Vagina (tissue), 2 donors: ENCODE results near the gene LTB4R2.

Source experiments
- POLR2A ChIP-seq, 2 donors: fragments of 450-650 bp; IDR thresholded peaks; one replicate each; pipeline ENCODE4 v1.6.1; 2017; ENCODE audit warnings: antibody characterized with exemption in 2 of 2, mild to moderate bottlenecking in 2 of 2, moderate library complexity in 2 of 2
- POLR2AphosphoS5 ChIP-seq, 2 donors: sonication (generic); formaldehyde crosslinking; IDR thresholded peaks; one replicate each; pipeline ENCODE4 v1.9.0; 2017; ENCODE audit warnings: antibody characterized with exemption in 2 of 2, mild to moderate bottlenecking in 2 of 2, low read depth in 1 of 2; ENCODE audit not compliant: insufficient read depth in 1 of 2
- TF ChIP-seq, protein P1 (sequence below), 3 experiments: fragments of 450-650 bp in 2 of 3; fragments of 200-600 bp in 1 of 3; sonication (generic) in 1 of 3; IDR thresholded peaks; one replicate each; pipeline ENCODE4 v1.5.1; 2017 to 2019; ENCODE audit warnings: antibody characterized with exemption in 3 of 3, mild to moderate bottlenecking in 2 of 3, moderate library complexity in 2 of 3

DNA sequence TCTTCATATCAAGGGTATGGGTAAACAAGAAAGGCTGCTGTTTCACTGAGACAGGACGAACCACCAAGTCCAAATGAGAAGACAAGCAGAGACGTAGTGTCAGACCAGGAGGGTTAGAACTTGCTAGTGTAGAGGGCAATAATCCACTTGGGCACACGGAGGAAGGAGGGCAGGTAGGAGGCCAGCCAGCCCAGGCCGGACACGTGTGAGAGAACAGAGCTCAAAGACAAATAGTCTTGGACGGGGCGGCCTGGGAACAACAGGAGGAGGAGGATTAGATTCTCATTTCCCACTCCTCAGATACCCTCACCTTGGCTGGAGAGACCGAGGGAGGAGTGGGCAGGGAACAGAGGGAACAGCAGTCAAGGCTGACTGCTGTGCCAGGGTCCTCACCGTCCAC lies 19.2 kb upstream of the LTB4R2 start:
- TF ChIP-seq, protein P1, sequence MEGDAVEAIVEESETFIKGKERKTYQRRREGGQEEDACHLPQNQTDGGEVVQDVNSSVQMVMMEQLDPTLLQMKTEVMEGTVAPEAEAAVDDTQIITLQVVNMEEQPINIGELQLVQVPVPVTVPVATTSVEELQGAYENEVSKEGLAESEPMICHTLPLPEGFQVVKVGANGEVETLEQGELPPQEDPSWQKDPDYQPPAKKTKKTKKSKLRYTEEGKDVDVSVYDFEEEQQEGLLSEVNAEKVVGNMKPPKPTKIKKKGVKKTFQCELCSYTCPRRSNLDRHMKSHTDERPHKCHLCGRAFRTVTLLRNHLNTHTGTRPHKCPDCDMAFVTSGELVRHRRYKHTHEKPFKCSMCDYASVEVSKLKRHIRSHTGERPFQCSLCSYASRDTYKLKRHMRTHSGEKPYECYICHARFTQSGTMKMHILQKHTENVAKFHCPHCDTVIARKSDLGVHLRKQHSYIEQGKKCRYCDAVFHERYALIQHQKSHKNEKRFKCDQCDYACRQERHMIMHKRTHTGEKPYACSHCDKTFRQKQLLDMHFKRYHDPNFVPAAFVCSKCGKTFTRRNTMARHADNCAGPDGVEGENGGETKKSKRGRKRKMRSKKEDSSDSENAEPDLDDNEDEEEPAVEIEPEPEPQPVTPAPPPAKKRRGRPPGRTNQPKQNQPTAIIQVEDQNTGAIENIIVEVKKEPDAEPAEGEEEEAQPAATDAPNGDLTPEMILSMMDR (IDR thresholded peaks at IDR 0.05) = no peak
- TF ChIP-seq POLR2AphosphoS5 (IDR thresholded peaks at IDR 0.05; ENCODE audit: insufficient read depth in 1 of 2, low read depth in 1 of 2) (no peak), POLR2A (IDR thresholded peaks at IDR 0.05) (no peak)
